Stimulated activated CD8-positive, alpha-beta memory T cell treated with anti-CD3 and anti-CD28 coated beads, Interleukin-2, amount 100 ng/mL, for 48 hours (primary cell): ENCODE results near the gene PRRG2.
"Not testable (repeated sequence)": the region's sequence is repeated elsewhere in the genome, so short reads cannot be mapped to it uniquely, and the experiment has no call there.

Experiments
- DNase-seq, 2 donors: peaks; one replicate each; pipeline ENCODE4 v3.0.0-alpha.2; 2020; ENCODE audit warnings: low read depth in 2 of 2

The PRRG2 gene

GRCh38 chr19:49605605-49606004 lies 24.5 kb downstream of the PRRG2 start:
- no peak for DNase-seq

GRCh38 chr19:49609499-49610092 lies 28.5 kb downstream of the PRRG2 start:
- no peak for DNase-seq

GRCh38 chr19:49613374-49613773 lies 32.3 kb downstream of the PRRG2 start:
- DNase-seq, result no peak

GRCh38 chr19:49614096-49614833 lies 33.1 kb downstream of the PRRG2 start:
- DNase-seq, result peak; percentile 33 to 36

- no peak for DNase-seq
Observed at GRCh38 chr19:49615861-49616260, 34.7 kb downstream of the PRRG2 start.

- DNase-seq, result no peak
Observed at GRCh38 chr19:49616532-49616931, 35.4 kb downstream of the PRRG2 start.

- no peak for DNase-seq
Observed at GRCh38 chr19:49616945-49617344, 35.8 kb downstream of the PRRG2 start.

GRCh38 chr19:49617860-49618259 lies 36.7 kb downstream of the PRRG2 start:
- DNase-seq, result not testable (repeated sequence)

- no peak for DNase-seq
Observed at GRCh38 chr19:49624967-49625910, 44.1 kb downstream of the PRRG2 start.

- no peak for DNase-seq
Observed at GRCh38 chr19:49626226-49626625, 45.1 kb downstream of the PRRG2 start.

GRCh38 chr19:49629659-49630058 lies 48.5 kb downstream of the PRRG2 start:
- no peak for DNase-seq

GRCh38 chr19:49631014-49631588 lies 50.0 kb downstream of the PRRG2 start:
- DNase-seq, result no peak

GRCh38 chr19:49631610-49632192 lies 50.6 kb downstream of the PRRG2 start:
- DNase-seq, result no peak

- no peak for DNase-seq
Observed at GRCh38 chr19:49632576-49632975, 51.5 kb downstream of the PRRG2 start.

GRCh38 chr19:49633273-49633672 lies 52.2 kb downstream of the PRRG2 start:
- not testable (repeated sequence) for DNase-seq

- DNase-seq, result no peak
Observed at GRCh38 chr19:49635530-49636232, 54.6 kb downstream of the PRRG2 start.

GRCh38 chr19:49636233-49636932 lies 55.3 kb downstream of the PRRG2 start:
- no peak for DNase-seq

- no peak for DNase-seq
Observed at GRCh38 chr19:49637821-49638738, 57.0 kb downstream of the PRRG2 start.

- DNase-seq, result no peak
Observed at GRCh38 chr19:49639401-49640112, 58.4 kb downstream of the PRRG2 start.
